Measurements from ENCODE around the gene VPS35L.

VPS35L gene

DNA sequence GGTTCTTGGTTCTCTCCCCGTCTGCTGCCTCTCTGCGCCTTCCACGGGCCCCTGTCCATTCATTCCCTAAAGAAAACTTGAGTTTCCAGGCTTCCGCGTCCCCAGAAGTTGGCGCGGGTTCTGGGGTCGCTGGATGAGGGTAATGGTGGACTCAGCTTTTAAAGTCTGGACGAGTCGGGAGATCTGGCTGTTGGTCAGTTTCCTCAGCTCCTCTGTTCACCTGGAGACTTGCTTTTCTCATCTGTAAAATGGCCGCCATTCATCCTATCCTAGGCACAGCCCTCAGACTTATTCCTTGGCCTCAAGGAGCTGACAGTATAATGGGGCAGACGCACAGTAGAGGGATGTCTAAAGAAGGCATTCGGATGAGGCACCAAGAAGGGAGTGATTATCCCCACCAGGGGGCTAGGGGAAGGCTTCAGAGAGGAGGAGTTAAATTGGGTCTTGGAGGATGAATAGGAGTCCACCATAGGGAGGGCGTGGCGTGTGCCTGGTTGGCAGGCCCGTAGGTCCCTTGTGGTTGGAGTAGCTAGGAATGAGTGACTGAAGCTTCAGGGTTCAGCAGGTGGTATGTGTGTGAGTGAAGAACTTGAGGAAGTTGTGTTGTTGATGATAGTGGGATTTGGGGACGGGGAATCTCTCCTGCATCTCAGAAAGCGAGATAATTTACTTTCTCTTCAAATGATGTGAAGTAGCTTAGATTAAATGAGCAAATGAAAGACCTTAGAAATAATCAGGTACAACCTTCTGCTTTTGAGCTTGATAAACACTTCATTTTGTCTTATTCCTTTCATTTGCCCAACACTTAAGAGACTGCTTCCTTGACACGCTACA is 652 bp downstream of the VPS35L start:
- DNase-seq (ENCODE audit: low spot score) = peak; percentile 47
- TF ChIP-seq, protein P1, sequence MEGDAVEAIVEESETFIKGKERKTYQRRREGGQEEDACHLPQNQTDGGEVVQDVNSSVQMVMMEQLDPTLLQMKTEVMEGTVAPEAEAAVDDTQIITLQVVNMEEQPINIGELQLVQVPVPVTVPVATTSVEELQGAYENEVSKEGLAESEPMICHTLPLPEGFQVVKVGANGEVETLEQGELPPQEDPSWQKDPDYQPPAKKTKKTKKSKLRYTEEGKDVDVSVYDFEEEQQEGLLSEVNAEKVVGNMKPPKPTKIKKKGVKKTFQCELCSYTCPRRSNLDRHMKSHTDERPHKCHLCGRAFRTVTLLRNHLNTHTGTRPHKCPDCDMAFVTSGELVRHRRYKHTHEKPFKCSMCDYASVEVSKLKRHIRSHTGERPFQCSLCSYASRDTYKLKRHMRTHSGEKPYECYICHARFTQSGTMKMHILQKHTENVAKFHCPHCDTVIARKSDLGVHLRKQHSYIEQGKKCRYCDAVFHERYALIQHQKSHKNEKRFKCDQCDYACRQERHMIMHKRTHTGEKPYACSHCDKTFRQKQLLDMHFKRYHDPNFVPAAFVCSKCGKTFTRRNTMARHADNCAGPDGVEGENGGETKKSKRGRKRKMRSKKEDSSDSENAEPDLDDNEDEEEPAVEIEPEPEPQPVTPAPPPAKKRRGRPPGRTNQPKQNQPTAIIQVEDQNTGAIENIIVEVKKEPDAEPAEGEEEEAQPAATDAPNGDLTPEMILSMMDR (IDR thresholded peaks at IDR 0.05; ENCODE audit: borderline replicate concordance, control extremely low read depth, extremely low read depth, insufficient read depth, missing control alignments) = no peak
- in situ Hi-C loops (cut with MboI; ENCODE audit: low sequenced_read_pairs, unreplicated experiment) = no loop called here

DNA sequence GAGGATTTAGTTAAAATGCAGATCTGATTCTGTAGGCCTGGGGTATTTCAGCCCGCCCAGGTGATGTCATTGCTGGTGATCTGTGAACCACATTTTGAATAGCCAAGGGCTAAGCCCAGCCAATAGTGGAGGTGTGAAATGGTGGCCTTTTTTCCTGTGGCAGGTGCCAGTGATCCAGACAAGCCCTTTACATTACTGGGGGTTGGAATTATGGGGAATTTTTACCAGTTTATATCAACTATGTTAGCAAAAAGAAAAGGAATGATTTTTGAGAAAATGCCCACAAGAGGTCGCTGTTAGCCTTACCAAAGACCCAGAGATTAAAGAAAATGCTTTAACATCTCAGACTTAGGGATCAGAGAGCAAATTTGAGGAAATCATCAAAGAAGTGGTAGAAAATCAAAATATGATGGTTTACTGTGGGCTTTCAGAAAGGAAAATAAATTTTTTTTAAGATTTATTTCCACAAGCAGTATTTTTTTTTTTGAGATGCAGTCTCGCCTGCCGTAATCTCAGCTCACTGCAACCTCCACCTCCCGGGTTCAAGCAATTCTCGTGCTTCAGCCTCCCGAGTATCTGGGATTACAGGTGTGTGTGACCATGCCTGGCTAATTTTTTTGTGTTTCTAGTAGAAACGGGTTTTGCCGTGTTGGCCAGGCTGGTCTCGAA is 3.9 kb downstream of the VPS35L start:
- TF ChIP-seq, protein P1 (IDR thresholded peaks at IDR 0.05; ENCODE audit: borderline replicate concordance, control extremely low read depth, extremely low read depth, insufficient read depth, missing control alignments) = peak; percentile 35
- in situ Hi-C loops (cut with MboI; ENCODE audit: low sequenced_read_pairs, unreplicated experiment) = no loop called here
- peak; percentile 51 for DNase-seq (ENCODE audit: low spot score)

DNA sequence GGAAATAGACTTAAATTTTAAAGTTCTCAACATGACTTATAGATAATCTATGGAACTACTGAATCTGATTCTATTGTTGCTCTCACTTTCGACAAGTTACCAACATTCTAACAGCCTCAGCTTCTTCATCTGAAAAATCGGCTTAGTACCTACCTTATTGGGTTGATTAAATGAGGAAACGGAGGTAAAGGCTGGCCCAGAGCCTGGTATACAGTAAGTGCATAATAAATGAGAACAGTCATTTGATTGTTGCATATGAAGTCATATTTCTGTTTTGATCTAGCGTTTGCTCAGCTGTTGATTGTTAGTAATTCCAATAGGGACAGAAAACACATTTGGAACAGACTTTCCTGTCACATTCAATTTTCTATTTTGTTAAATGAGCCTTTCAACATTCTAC is 4.6 kb downstream of the VPS35L start:
- DNase-seq (ENCODE audit: low spot score) = no peak
- in situ Hi-C loops (cut with MboI; ENCODE audit: low sequenced_read_pairs, unreplicated experiment) = no loop called here
- TF ChIP-seq, protein P1 (IDR thresholded peaks at IDR 0.05; ENCODE audit: borderline replicate concordance, control extremely low read depth, extremely low read depth, insufficient read depth, missing control alignments) = no peak

DNA sequence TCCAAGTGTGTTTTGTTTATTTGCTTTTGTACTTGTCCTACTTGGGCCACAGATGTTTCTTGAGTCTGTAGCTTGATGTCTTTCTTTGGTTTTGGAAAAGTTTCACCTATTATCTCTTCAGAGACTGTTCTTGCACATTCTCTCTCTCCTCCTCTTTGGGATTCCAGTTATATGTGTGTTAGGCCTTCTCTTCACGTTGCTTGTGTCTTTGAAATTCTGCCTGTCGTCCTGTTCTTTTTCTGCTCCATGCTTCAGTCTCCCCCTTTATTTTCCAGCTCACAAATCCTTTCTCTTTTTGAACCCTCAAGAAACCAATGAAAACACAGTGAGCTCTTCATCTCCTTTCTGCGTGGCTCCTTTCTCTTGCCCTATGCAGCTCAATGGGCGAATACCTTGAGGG is 7.9 kb downstream of the VPS35L start:
- in situ Hi-C loops (cut with MboI; ENCODE audit: low sequenced_read_pairs, unreplicated experiment) = no loop called here
- TF ChIP-seq, protein P1 (IDR thresholded peaks at IDR 0.05; ENCODE audit: borderline replicate concordance, control extremely low read depth, extremely low read depth, insufficient read depth, missing control alignments) = no peak

DNA sequence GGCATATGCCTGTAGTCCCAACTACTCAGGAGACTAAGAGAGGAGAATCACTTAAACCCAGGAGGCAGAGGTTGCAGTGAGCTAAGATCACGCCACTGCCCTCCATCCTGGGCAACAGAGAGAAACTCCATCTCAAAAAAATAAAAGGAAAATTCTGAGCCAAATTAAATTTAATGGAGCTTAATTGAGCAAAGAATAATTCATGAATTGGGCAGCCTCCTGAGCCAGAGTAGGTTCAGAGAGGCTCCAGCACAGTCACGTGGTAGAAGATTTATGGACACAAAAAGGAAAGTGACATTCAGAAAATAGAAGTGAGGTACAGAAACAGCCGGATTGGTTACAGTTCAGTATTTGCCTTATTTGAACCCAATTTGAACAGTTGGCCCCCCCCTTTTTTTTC is 10.9 kb downstream of the VPS35L start:
- in situ Hi-C loops (cut with MboI; ENCODE audit: low sequenced_read_pairs, unreplicated experiment) = no loop called here
- TF ChIP-seq, protein P1 (IDR thresholded peaks at IDR 0.05; ENCODE audit: borderline replicate concordance, control extremely low read depth, extremely low read depth, insufficient read depth, missing control alignments) = no peak

More for the DNA sequence above, 7.9 kb downstream of the VPS35L start:
- no peak for DNase-seq (ENCODE audit: low spot score)

DNA sequence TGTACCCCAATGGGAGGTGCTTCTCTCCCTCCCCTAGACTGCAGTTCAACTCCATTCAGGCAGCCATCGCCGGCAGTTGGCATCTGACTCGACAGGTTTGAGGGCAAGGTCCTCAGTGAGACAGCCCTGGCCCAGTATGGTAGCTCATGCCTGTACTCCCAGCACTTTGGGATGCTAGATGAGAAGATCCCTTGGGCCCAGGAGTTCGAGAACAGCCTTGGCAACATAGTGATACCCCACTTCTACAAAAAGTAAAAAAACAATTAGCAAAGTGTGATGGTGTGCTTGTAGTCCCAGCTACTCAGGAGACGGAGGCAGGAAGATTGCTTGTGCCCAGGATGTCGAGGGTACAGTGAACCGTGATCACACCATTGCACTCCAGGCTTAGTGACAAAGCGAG is 12.1 kb downstream of the VPS35L start:
- in situ Hi-C loops (cut with MboI; ENCODE audit: low sequenced_read_pairs, unreplicated experiment) = no loop called here
- no peak for DNase-seq (ENCODE audit: low spot score)
- TF ChIP-seq, protein P1 (IDR thresholded peaks at IDR 0.05; ENCODE audit: borderline replicate concordance, control extremely low read depth, extremely low read depth, insufficient read depth, missing control alignments) = no peak

More for the DNA sequence above, 10.9 kb downstream of the VPS35L start:
- DNase-seq (ENCODE audit: low spot score) = no peak
